IPS-20b (cell line): ENCODE results near the gene COMMD7.
A peak's percentile ranks its signal among the peaks of the same experiment; 100 is the strongest.
"Not testable (repeated sequence)": the region's sequence is repeated elsewhere in the genome, so short reads cannot be mapped to it uniquely, and the experiment has no call there.

ENCODE experiments used
- H3K27ac ChIP-seq: one replicate; pipeline ENCODE4 v1.5.1; 2013; ENCODE audit warnings: low read length
- H3K27me3 ChIP-seq: 2 replicates; pipeline ENCODE4 v1.6.1; 2013; ENCODE audit warnings: mild to moderate bottlenecking, low read length, inconsistent platforms; ENCODE audit not compliant: insufficient read depth
- H3K36me3 ChIP-seq: 2 replicates; pipeline ENCODE4 v1.6.1; 2013; ENCODE audit warnings: low read depth, mild to moderate bottlenecking, inconsistent platforms, low read length, moderate library complexity; ENCODE audit not compliant: insufficient read depth
- H3K4me1 ChIP-seq: 2 replicates; pipeline ENCODE4 v1.6.1; 2013; ENCODE audit warnings: mild to moderate bottlenecking, control low read depth, inconsistent platforms, low read length, moderate library complexity; ENCODE audit not compliant: insufficient read depth
- H3K4me3 ChIP-seq: 2 replicates; pipeline ENCODE4 v1.5.1; 2013; ENCODE audit warnings: mild to moderate bottlenecking, low read length, inconsistent platforms
- H3K9ac ChIP-seq: 2 replicates; pipeline ENCODE4 v1.6.1; 2013; ENCODE audit warnings: low read depth, mild to moderate bottlenecking, inconsistent platforms, low read length, moderate library complexity
- H3K9me3 ChIP-seq: 2 replicates; pipeline ENCODE4 v1.6.1; 2013; ENCODE audit warnings: mild to moderate bottlenecking, low read depth, low read length, inconsistent platforms; ENCODE audit not compliant: insufficient read depth

Gene COMMD7

DNA sequence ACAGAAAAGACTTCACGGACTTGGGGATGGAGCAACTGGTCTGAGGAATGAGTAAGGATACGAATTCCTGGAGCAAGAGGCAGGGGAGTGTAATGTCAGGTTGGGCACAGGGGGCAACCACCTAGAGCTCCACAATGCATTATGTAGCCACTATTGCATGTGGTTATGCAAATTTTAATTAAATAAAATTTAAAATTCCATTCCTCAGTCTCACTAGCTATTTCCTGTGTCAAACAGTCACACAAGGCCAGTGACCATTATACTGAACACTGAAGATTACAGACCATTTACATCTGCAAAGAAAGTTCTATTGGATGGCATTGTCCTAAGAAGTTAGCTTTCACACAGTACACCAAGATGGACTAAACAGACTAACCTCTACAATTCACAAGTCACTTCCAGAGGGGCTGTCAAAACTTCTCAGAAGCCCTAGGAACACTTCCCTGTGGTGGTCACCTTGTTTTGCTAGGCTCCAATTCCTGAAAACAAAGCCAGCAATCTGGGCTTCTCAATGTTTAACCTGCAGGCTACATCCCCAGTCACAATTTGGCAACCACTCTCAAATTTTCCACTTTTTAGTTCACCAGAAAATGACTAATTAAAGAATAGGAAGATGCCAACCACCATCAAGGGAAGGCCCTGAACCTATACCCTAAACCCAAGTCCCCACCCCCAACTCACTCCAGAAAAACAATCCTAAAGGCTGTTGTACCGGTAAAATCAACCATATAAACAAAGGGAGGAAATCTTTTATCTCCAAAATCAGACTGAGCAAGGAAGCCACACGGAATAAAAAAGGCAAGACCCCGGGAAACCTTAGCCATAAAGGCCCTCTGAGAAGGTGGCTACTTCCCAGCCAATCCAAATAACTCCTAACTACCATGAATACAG, 35.3 kb downstream of the COMMD7 start:
- no peaks in the 10 kb centered on the region for H3K9me3 ChIP-seq
- H3K4me1 ChIP-seq: peaks cover 20% of the 10 kb centered on the region
- no peak overlapping the region; the same call in 1 of the 2 replicates for H3K9ac ChIP-seq
- H3K36me3 ChIP-seq: peaks cover 24% of the 10 kb centered on the region
- no peaks in the 10 kb centered on the region for H3K27me3 ChIP-seq
- no peak overlapping the region for H3K27ac ChIP-seq
- H3K4me3 ChIP-seq: no peak overlapping the region

DNA sequence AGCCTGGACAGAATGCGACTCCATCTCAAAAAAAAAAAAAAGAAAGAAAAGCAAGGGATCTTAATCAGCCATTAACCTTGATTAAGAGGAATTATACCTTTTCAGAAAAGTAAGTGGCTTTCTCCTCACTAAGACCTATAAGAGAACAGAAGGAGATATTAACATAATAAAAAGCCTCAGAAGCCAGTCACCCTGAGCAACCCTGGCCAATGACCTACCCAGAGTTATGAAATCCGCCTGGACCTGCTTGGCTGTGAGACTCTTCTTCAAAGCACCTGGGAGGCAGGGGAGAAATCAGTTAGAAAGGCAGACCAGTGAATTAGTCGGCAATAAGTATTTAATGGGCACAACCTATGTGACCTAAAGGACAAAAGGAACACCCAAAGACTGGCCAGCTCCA, 36.8 kb downstream of the COMMD7 start:
- H3K27me3 ChIP-seq: no peaks in the 10 kb centered on the region
- H3K27ac ChIP-seq: peak overlapping the region; percentile 81
- no peaks in the 10 kb centered on the region for H3K9me3 ChIP-seq

DNA sequence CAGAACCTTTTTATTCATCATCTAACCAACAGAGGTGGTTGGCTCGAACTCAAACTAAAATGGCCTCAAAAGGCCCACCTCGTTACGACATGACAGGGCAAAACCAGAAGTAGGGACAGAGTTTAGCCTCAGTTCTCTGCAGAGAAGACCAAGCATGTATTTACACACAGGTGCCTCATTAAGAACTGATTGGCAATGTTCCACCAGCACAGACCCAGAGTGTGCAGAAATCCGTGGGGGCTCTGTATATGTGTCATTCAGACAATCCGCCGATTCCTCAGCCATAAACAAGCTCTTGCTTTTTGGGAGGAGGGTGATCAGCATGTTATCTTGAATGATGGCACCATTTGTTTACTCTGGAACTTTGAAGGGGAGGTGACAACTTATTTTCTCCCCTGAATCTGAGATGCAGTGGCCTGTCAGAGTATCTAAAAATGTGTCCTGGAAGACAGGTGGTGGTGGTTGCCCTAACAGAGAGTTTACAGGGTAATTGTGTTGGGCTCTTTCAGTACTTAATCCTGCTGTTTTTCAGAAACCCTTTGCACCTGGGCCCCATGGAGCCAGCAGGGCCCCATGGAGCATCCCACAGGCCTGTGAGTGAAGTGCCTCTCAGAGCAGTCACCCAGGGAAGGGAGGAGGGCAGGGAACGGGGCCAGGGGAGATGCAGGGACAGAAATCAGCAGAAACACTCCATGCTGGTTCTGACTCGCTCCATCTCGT, 40.4 kb downstream of the COMMD7 start:
- H3K36me3 ChIP-seq: peaks cover 40% of the 10 kb centered on the region
- no peaks in the 10 kb centered on the region for H3K27me3 ChIP-seq
- H3K9me3 ChIP-seq: no peaks in the 10 kb centered on the region
- no peak overlapping the region for H3K9ac ChIP-seq
- no peak overlapping the region for H3K4me3 ChIP-seq
- H3K4me1 ChIP-seq: peaks cover 10% of the 10 kb centered on the region; the same call in 1 of the 2 replicates
- H3K27ac ChIP-seq: no peak overlapping the region

More for the DNA sequence above, 36.8 kb downstream of the COMMD7 start:
- Histone ChIP-seq H3K4me1 (peaks cover 20% of the 10 kb centered on the region), H3K4me3 (no peak overlapping the region; the same call in 1 of the 2 replicates), H3K9ac (no peak overlapping the region), H3K36me3 (peaks cover 36% of the 10 kb centered on the region)

DNA sequence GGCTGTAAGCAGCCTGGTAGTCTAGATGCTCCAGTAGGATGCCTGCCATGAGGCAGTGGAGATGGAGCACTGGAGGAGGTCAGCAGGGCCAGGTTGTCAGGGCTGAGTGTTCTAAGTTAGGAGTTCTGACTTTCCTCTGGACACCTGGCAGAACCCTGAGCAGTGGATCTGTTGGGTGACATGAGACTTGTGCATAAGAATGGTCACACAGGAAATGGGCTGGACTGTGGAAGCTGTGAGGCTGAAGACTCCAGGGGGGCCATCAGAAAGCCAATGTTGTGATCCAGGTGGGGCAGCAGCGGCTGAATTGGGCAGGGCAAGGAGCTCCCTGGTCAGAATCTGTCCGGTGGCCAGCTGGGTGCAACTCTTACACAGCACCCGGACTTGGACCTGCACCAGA, 45.7 kb downstream of the COMMD7 start:
- H3K27me3 ChIP-seq: no peaks in the 10 kb centered on the region
- H3K9ac ChIP-seq: no peak overlapping the region
- H3K36me3 ChIP-seq: peaks cover 12% of the 10 kb centered on the region; the same call in 1 of the 2 replicates
- H3K4me1 ChIP-seq: no peaks in the 10 kb centered on the region
- no peak overlapping the region for H3K4me3 ChIP-seq
- no peaks in the 10 kb centered on the region for H3K9me3 ChIP-seq
- no peak overlapping the region for H3K27ac ChIP-seq

DNA sequence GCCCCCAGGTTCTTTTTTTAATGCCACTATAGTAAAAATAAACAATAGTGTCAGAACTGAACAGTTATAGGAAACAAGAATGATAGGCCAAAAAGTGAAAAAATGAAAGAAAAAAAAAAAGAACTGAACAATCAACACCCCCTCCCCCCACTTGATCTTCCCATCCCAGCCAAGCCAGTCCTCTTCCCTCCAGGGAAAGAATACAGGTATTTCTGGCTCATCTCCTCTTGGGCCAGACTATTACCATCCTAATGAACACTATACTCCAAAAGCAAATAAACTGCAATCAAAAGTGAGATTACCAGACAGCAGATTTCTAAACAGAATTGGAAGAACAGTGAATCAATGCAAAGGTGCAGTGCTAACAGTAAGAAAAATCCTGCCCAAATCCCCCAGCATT, 48.2 kb downstream of the COMMD7 start:
- H3K9me3 ChIP-seq: no peaks in the 10 kb centered on the region
- H3K27me3 ChIP-seq: no peaks in the 10 kb centered on the region
- H3K27ac ChIP-seq: no peak overlapping the region
- H3K36me3 ChIP-seq: no peaks in the 10 kb centered on the region
- no peaks in the 10 kb centered on the region for H3K4me1 ChIP-seq
- H3K9ac ChIP-seq: no peak overlapping the region
- no peak overlapping the region for H3K4me3 ChIP-seq

DNA sequence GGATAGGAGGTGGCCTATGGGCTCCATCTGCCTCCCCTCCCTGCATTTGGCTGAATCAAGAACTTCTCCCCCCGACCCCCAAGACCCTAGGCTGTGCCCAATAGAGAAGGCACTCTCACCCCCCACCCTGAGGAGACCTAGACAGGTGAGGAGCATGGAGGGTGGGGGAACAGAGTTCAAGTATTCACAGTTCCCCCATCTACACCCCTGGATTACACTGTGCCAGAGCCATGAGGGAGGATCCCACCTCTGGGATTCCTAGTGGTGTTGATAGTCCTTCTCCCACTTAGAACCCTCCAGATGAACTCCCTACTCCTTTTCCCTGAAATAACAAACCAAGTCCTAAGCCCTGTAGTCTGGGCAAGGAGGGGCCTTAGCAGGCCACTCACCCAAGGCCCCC, 54.3 kb downstream of the COMMD7 start:
- H3K27ac ChIP-seq, H3K36me3 ChIP-seq, H3K4me1 ChIP-seq: not testable (repeated sequence)

DNA sequence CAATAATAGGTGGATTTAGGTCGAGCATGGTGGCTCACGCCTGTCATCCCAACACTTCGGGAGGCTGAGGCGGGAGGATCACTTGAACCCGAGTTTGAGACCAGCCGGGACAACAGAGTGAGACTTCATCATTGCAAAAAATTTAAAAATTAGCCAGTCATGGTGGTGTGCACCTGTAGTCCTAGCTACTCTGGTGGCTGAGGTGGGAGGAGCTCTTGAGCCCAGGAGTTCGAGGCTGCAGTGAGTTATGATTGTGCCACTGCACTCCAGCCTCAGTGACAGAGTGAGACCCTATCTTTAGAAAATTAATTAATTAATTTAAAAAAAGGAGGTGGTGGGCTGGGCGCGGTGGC, 56.1 kb downstream of the COMMD7 start:
- Histone ChIP-seq H3K27me3 (no peaks in the 10 kb centered on the region), H3K9me3 (no peaks in the 10 kb centered on the region), H3K9ac (no peak overlapping the region), H3K4me1 (no peaks in the 10 kb centered on the region; the same call in 1 of the 2 replicates), H3K27ac (no peak overlapping the region), H3K4me3 (no peak overlapping the region), H3K36me3 (no peaks in the 10 kb centered on the region)

More for the DNA sequence above, 54.3 kb downstream of the COMMD7 start:
- not testable (repeated sequence) for H3K27me3 ChIP-seq, H3K9ac ChIP-seq, H3K9me3 ChIP-seq, H3K4me3 ChIP-seq

DNA sequence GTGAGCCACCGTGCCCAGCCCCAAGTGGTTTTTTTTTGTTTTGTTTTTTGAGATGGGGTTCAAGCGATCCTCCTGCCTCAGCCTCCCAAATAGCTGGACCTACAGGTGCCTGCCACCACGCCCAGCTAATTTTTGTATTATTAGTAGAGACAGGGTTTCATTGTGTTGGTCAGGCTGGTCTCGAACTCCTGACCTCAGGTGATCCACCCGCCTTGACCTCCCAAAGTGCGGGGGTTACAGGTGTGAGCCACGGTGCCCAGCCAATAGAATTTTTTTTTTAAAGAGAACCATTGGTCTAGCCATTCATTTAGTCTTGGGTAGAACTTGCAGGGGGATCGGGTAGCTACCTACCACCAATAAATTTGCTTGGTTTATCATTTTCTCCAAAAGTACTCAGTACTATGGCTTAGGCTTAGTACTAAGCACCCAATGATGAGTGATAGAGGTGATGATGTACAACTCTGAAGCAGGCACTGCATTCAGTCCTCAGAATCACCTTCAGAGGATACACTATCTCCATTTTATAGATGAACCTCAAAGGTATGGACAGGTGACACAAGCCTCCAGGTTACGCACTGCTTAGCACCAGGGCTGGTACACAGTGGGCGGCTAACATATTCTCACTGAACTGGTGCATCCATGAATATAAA, 56.6 kb downstream of the COMMD7 start:
- H3K27ac ChIP-seq: no peak overlapping the region
- H3K4me1 ChIP-seq: peaks cover 2% of the 10 kb centered on the region
- H3K9ac ChIP-seq: no peak overlapping the region
- no peak overlapping the region for H3K4me3 ChIP-seq
- H3K27me3 ChIP-seq: no peaks in the 10 kb centered on the region
- no peaks in the 10 kb centered on the region for H3K9me3 ChIP-seq
- H3K36me3 ChIP-seq: no peaks in the 10 kb centered on the region

DNA sequence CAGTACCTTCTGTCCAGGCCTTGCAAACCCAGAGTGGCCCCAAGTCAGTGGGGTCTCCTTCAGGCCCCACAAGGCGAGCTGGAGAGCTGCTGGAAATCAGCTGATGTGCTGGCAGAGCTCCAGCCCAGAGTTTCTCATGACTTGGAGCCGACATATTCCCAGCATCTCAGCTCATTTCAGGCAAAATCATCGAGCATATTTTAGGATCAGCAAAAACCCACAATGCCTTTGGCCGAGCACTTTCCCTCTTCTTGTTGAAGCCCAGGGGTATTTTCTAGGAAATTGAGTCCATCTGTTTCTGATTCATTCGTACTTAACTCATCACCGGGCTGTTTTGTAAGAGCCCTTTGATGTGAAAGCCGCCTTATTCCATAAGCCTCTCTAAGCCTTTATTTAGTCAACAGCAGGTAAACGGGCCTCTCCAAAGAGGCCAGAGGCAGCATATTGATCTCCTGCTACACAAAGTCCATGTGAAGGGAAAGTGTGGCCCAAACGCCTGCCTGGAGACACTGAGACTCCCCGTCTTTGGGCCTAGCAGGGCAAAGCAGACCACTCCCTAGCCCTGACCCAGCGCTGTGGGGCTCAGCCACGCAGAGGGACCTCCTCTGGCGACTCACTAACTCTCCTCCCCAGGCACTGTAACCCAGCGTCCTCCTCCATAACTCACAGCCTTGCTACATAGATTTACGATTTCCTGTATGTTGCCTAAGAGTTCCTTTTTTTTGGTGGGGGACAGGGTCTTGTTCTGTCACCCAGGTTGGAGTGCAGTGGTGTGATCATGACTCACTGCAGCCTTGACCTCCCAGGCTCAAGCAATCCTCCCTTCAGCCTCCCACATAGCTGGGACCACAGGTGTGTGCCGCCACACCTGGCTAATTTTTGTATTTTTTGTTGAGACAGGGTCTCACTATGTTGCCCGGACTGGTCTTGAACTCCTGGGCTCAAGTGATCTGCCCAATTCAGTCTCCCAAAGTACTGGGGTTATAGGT, 57.4 kb downstream of the COMMD7 start:
- Histone ChIP-seq H3K27ac (no peak overlapping the region), H3K36me3 (no peaks in the 10 kb centered on the region), H3K4me1 (peaks cover 10% of the 10 kb centered on the region), H3K9ac (no peak overlapping the region), H3K27me3 (no peaks in the 10 kb centered on the region), H3K9me3 (no peaks in the 10 kb centered on the region), H3K4me3 (no peak overlapping the region)

DNA sequence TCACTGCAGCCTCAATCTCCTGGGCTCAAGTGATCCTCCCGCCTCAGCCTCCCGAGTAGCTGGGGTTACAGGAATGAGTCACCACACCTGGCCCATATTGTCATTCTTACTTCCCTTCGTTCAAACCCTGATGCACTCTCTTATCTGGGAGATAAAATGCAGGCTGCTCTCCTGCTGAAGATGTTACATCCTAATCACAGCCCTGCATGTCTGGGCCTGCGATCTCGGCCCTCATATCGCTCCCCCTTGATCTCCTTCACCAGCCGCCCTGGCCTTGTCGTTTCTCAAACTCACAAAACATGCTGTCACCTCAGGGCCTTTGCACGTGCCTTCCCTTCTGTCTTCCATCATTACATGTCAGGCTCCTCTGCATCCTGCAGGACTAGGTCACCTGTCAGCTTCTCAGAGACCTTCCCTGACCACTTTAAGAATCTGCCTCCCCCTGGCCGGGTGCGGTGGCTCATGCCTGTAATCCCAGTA, 60.7 kb downstream of the COMMD7 start:
- no peak overlapping the region for H3K4me3 ChIP-seq
- no peaks in the 10 kb centered on the region for H3K9me3 ChIP-seq
- H3K9ac ChIP-seq: no peak overlapping the region
- H3K4me1 ChIP-seq: peaks cover 17% of the 10 kb centered on the region
- no peaks in the 10 kb centered on the region for H3K27me3 ChIP-seq
- H3K27ac ChIP-seq: no peak overlapping the region
- no peaks in the 10 kb centered on the region for H3K36me3 ChIP-seq
